HepG2 (cell line): ENCODE data around the gene CIROP.

ENCODE experiments used
- CHD4 ChIP-seq: fragments of 200-600 bp; sonication (generic); IDR thresholded peaks from 2 replicates; pipeline ENCODE4 v1.7.0; 2017; ENCODE audit warnings: mild to moderate bottlenecking, low read length, borderline replicate concordance
- DPF2 ChIP-seq: sonication (generic); formaldehyde crosslinking; IDR thresholded peaks from 2 replicates; pipeline ENCODE4 v1.4.0; 2020; ENCODE audit warnings: mild to moderate bottlenecking, low read depth, missing genetic modification reagents, borderline replicate concordance
- NONO ChIP-seq, 2 experiments: fragments of 450-650 bp in 1 of 2; sonication (generic) in 1 of 2; formaldehyde crosslinking in 1 of 2; IDR thresholded peaks in 1 of 2; conservative IDR thresholded peaks in 1 of 2; 2 replicates each; pipeline versions ENCODE4 v1.6.1 to v1.8.0; 2017 to 2022; ENCODE audit warnings: mild to moderate bottlenecking in 1 of 2, missing genetic modification reagents in 1 of 2, moderate library complexity in 1 of 2
- RFX1 ChIP-seq: fragments of 450-650 bp; IDR thresholded peaks from 2 replicates; pipeline ENCODE4 v1.6.1; 2017
- SIN3A ChIP-seq: IDR thresholded peaks from 2 replicates; pipeline ENCODE4 v1.6.1; 2011; ENCODE audit warnings: low read depth, mild to moderate bottlenecking, control low read depth, low read length, borderline replicate concordance
- YY1 ChIP-seq: IDR thresholded peaks from 2 replicates; pipeline ENCODE4 v1.6.1; 2011; ENCODE audit warnings: low read length, low read depth, moderate library complexity, mild to moderate bottlenecking; ENCODE audit not compliant: insufficient read depth, insufficient replicate concordance
- ZBTB38 ChIP-seq: sonication (generic); formaldehyde crosslinking; IDR thresholded peaks from 2 replicates; pipeline ENCODE4 v1.5.1; 2020; ENCODE audit warnings: mild to moderate bottlenecking, missing genetic modification reagents
- ZBTB8A ChIP-seq: sonication (generic); formaldehyde crosslinking; IDR thresholded peaks from 2 replicates; pipeline ENCODE4 v1.4.0; 2020; ENCODE audit warnings: mild to moderate bottlenecking, low read depth, missing genetic modification reagents, borderline replicate concordance
- ZNF841 ChIP-seq: sonication (generic); formaldehyde crosslinking; IDR thresholded peaks from 2 replicates; pipeline ENCODE4 v1.8.1; 2023; ENCODE audit warnings: missing genetic modification reagents, borderline replicate concordance
- TF ChIP-seq, protein P1 (sequence below): sonication (generic); formaldehyde crosslinking; IDR thresholded peaks from 2 replicates; pipeline ENCODE4 v1.5.0; 2020; ENCODE audit warnings: mild to moderate bottlenecking, missing genetic modification reagents, moderate library complexity
- TF ChIP-seq, protein P2 (sequence below): sonication (generic); formaldehyde crosslinking; IDR thresholded peaks from 2 replicates; pipeline ENCODE4 v1.4.0; 2020; ENCODE audit warnings: missing genetic modification reagents
- TF ChIP-seq, protein P3 (sequence below), 2 experiments: IDR thresholded peaks; 2 replicates each; pipeline ENCODE4 v1.6.1; 2011 to 2012; ENCODE audit warnings: low read length in 2 of 2, borderline replicate concordance in 1 of 2, low read depth in 1 of 2, mild to moderate bottlenecking in 1 of 2, moderate library complexity in 1 of 2
- TF ChIP-seq, protein P4 (sequence below): sonication (generic); formaldehyde crosslinking; IDR thresholded peaks from 2 replicates; pipeline ENCODE4 v1.4.0; 2020; ENCODE audit warnings: low read depth, mild to moderate bottlenecking, missing genetic modification reagents
- TF ChIP-seq, protein P5 (sequence below): IDR thresholded peaks from 2 replicates; pipeline ENCODE4 v1.6.1; 2016; ENCODE audit warnings: missing compliant biosample characterization, missing genetic modification reagents, borderline replicate concordance

DNA sequence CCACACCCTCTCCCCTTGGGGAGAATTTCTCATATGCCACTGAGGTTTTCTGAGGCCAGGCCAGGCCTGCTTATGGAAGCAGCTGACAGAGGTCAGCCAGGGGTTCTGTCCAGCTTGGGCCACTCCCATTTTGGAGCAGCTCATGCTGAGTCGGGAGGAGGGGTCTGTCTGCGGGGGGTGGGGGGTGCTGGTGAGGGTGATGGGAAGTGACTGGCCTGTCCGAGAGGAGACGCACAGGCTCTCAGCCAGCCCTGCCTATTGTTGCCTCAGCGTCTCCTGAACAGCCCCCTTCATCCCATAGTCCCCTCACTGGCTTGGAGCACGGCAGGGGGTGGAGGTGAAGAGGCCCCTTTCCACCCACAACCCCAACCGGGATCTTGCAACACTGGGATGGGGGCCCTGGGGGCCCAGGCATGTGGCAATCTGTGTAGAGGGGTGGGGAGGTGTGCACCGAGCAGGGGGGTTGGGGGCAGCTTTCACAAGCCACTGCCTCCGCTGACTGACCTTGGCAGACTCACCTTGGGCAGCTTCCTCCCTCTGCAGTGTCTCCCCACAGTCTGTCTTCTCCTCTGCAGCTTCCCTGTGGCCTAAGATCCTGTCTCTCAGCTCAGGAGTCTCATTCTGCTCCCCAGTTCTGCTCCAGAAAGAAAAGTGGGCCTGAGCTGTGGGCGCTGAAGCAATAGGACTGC is 8.8 kb upstream of the CIROP start:
- TF ChIP-seq, protein P1, sequence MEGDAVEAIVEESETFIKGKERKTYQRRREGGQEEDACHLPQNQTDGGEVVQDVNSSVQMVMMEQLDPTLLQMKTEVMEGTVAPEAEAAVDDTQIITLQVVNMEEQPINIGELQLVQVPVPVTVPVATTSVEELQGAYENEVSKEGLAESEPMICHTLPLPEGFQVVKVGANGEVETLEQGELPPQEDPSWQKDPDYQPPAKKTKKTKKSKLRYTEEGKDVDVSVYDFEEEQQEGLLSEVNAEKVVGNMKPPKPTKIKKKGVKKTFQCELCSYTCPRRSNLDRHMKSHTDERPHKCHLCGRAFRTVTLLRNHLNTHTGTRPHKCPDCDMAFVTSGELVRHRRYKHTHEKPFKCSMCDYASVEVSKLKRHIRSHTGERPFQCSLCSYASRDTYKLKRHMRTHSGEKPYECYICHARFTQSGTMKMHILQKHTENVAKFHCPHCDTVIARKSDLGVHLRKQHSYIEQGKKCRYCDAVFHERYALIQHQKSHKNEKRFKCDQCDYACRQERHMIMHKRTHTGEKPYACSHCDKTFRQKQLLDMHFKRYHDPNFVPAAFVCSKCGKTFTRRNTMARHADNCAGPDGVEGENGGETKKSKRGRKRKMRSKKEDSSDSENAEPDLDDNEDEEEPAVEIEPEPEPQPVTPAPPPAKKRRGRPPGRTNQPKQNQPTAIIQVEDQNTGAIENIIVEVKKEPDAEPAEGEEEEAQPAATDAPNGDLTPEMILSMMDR (CRISPR knock-in tag) = no peak
- TF ChIP-seq ZBTB8A (CRISPR knock-in tag) (no peak), NONO (IDR thresholded peaks at IDR 0.05) (no peak), NONO (CRISPR knock-in tag; conservative IDR thresholded peaks at IDR 0.05) (no peak), CHD4 (no peak), SIN3A (no peak), RFX1 (no peak), ZBTB38 (CRISPR knock-in tag) (no peak), ZNF841 (CRISPR knock-in tag) (no peak), DPF2 (CRISPR knock-in tag) (no peak), YY1 (no peak)
- TF ChIP-seq, protein P2, sequence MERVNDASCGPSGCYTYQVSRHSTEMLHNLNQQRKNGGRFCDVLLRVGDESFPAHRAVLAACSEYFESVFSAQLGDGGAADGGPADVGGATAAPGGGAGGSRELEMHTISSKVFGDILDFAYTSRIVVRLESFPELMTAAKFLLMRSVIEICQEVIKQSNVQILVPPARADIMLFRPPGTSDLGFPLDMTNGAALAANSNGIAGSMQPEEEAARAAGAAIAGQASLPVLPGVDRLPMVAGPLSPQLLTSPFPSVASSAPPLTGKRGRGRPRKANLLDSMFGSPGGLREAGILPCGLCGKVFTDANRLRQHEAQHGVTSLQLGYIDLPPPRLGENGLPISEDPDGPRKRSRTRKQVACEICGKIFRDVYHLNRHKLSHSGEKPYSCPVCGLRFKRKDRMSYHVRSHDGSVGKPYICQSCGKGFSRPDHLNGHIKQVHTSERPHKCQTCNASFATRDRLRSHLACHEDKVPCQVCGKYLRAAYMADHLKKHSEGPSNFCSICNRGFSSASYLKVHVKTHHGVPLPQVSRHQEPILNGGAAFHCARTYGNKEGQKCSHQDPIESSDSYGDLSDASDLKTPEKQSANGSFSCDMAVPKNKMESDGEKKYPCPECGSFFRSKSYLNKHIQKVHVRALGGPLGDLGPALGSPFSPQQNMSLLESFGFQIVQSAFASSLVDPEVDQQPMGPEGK (CRISPR knock-in tag) = peak; percentile 97
- TF ChIP-seq, protein P3, sequence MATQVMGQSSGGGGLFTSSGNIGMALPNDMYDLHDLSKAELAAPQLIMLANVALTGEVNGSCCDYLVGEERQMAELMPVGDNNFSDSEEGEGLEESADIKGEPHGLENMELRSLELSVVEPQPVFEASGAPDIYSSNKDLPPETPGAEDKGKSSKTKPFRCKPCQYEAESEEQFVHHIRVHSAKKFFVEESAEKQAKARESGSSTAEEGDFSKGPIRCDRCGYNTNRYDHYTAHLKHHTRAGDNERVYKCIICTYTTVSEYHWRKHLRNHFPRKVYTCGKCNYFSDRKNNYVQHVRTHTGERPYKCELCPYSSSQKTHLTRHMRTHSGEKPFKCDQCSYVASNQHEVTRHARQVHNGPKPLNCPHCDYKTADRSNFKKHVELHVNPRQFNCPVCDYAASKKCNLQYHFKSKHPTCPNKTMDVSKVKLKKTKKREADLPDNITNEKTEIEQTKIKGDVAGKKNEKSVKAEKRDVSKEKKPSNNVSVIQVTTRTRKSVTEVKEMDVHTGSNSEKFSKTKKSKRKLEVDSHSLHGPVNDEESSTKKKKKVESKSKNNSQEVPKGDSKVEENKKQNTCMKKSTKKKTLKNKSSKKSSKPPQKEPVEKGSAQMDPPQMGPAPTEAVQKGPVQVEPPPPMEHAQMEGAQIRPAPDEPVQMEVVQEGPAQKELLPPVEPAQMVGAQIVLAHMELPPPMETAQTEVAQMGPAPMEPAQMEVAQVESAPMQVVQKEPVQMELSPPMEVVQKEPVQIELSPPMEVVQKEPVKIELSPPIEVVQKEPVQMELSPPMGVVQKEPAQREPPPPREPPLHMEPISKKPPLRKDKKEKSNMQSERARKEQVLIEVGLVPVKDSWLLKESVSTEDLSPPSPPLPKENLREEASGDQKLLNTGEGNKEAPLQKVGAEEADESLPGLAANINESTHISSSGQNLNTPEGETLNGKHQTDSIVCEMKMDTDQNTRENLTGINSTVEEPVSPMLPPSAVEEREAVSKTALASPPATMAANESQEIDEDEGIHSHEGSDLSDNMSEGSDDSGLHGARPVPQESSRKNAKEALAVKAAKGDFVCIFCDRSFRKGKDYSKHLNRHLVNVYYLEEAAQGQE (IDR thresholded peaks at IDR 0.05; ENCODE audit: borderline replicate concordance in 1 of 2, low read depth in 1 of 2, low read length in 2 of 2) = no peak
- TF ChIP-seq, protein P4, sequence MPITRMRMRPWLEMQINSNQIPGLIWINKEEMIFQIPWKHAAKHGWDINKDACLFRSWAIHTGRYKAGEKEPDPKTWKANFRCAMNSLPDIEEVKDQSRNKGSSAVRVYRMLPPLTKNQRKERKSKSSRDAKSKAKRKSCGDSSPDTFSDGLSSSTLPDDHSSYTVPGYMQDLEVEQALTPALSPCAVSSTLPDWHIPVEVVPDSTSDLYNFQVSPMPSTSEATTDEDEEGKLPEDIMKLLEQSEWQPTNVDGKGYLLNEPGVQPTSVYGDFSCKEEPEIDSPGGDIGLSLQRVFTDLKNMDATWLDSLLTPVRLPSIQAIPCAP = no peak
- TF ChIP-seq, protein P5, sequence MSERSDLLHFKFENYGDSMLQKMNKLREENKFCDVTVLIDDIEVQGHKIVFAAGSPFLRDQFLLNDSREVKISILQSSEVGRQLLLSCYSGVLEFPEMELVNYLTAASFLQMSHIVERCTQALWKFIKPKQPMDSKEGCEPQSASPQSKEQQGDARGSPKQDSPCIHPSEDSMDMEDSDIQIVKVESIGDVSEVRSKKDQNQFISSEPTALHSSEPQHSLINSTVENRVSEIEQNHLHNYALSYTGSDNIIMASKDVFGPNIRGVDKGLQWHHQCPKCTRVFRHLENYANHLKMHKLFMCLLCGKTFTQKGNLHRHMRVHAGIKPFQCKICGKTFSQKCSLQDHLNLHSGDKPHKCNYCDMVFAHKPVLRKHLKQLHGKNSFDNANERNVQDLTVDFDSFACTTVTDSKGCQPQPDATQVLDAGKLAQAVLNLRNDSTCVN (CRISPR knock-in tag) = no peak
